Liver (tissue), 9 donors: ENCODE data around the gene RBM28. TPM values are rescaled to one million over a fixed set of nuclear protein-coding genes. Genes with fewer than 3 reads are reported as not detected.

Source experiments
- DNase-seq: peaks from one replicate; pipeline ENCODE4 v3.0.0-alpha.2; 2017; ENCODE audit warnings: low spot score
- H3K27ac ChIP-seq, 2 donors: one replicate each; pipeline ENCODE4 v1.7.0; 2013; ENCODE audit warnings: inconsistent platforms in 2 of 2, low read length in 2 of 2, control low read depth in 1 of 2, low read depth in 1 of 2, mild to moderate bottlenecking in 1 of 2
- H3K27me3 ChIP-seq, 4 donors: one replicate each; pipeline versions ENCODE4 v1.6.1 to v1.7.0; 2013; ENCODE audit warnings: low read length in 3 of 4, inconsistent platforms in 1 of 4, mild to moderate bottlenecking in 1 of 4, moderate library complexity in 1 of 4; ENCODE audit not compliant: control insufficient read depth in 4 of 4, insufficient read depth in 4 of 4
- H3K36me3 ChIP-seq, 4 donors: one replicate each; pipeline versions ENCODE4 v1.6.1 to v1.7.0; 2013; ENCODE audit warnings: low read length in 3 of 4, mild to moderate bottlenecking in 3 of 4, low read depth in 1 of 4, moderate library complexity in 1 of 4; ENCODE audit not compliant: control insufficient read depth in 4 of 4, insufficient read depth in 3 of 4
- H3K4me1 ChIP-seq, 4 donors: one replicate each; pipeline versions ENCODE4 v1.6.1 to v1.7.0; 2013; ENCODE audit warnings: low read length in 3 of 4, mild to moderate bottlenecking in 3 of 4, moderate library complexity in 1 of 4; ENCODE audit not compliant: control insufficient read depth in 4 of 4, insufficient read depth in 4 of 4
- H3K4me3 ChIP-seq, 3 donors: one replicate each; pipeline versions ENCODE4 v1.6.1 to v1.7.0; 2013; ENCODE audit warnings: low read length in 3 of 3, control low read depth in 1 of 3, low read depth in 1 of 3, mild to moderate bottlenecking in 1 of 3
- H3K9ac ChIP-seq, 2 donors: one replicate each; pipeline ENCODE4 v1.7.0; 2013; ENCODE audit warnings: low read length in 2 of 2, mild to moderate bottlenecking in 2 of 2, moderate library complexity in 2 of 2, control low read depth in 1 of 2, low read depth in 1 of 2
- H3K9me3 ChIP-seq, 4 donors: one replicate each; pipeline versions ENCODE4 v1.6.1 to v1.7.0; 2013; ENCODE audit warnings: low read length in 3 of 4; ENCODE audit not compliant: control insufficient read depth in 4 of 4
- ATF3 ChIP-seq: IDR thresholded peaks from 2 replicates; pipeline ENCODE4 v1.6.1; 2016; ENCODE audit warnings: antibody characterized with exemption
- CTCF ChIP-seq: fragments of 150-350 bp; IDR thresholded peaks from 2 replicates; pipeline ENCODE4 v1.5.1; 2017; ENCODE audit warnings: improper control_type of control experiment, low read depth, low read length; ENCODE audit not compliant: missing input control
- EGR1 ChIP-seq, 2 donors: IDR thresholded peaks; 2 replicates each; pipeline ENCODE4 v1.6.1; 2016 to 2018; ENCODE audit warnings: antibody characterized with exemption in 2 of 2, low read depth in 2 of 2
- FOXA1 ChIP-seq: IDR thresholded peaks from 2 replicates; pipeline ENCODE4 v1.6.1; 2016; ENCODE audit warnings: antibody characterized with exemption
- FOXA2 ChIP-seq: IDR thresholded peaks from 2 replicates; pipeline ENCODE4 v1.6.1; 2016; ENCODE audit warnings: antibody characterized with exemption
- GABPA ChIP-seq, 2 donors: IDR thresholded peaks in 1 of 2; conservative IDR thresholded peaks in 1 of 2; 2 replicates each; pipeline ENCODE4 v1.6.1; 2016; ENCODE audit warnings: antibody characterized with exemption in 2 of 2, mild to moderate bottlenecking in 1 of 2, moderate library complexity in 1 of 2
- HNF4A ChIP-seq, 2 donors: conservative IDR thresholded peaks; 2 replicates each; pipeline ENCODE4 v1.6.1; 2016; ENCODE audit warnings: antibody characterized with exemption in 2 of 2, mild to moderate bottlenecking in 2 of 2
- HNF4G ChIP-seq: IDR thresholded peaks from 2 replicates; pipeline ENCODE4 v1.6.1; 2016; ENCODE audit warnings: antibody characterized with exemption
- JUND ChIP-seq, 2 donors: IDR thresholded peaks; 2 replicates each; pipeline ENCODE4 v1.6.1; 2016; ENCODE audit warnings: antibody characterized with exemption in 2 of 2
- MAX ChIP-seq: IDR thresholded peaks from 2 replicates; pipeline ENCODE4 v1.6.1; 2016; ENCODE audit warnings: antibody characterized with exemption
- NR2F2 ChIP-seq: IDR thresholded peaks from 2 replicates; pipeline ENCODE4 v1.6.1; 2016; ENCODE audit warnings: antibody characterized with exemption
- RAD21 ChIP-seq, 2 donors: IDR thresholded peaks; 2 replicates each; pipeline ENCODE4 v1.6.1; 2016; ENCODE audit warnings: antibody characterized with exemption in 2 of 2, mild to moderate bottlenecking in 2 of 2
- REST ChIP-seq: IDR thresholded peaks from 2 replicates; pipeline ENCODE4 v1.6.1; 2016; ENCODE audit warnings: antibody characterized with exemption, mild to moderate bottlenecking
- RXRA ChIP-seq, 2 donors: IDR thresholded peaks; 2 replicates each; pipeline ENCODE4 v1.6.1; 2017 to 2018; ENCODE audit warnings: antibody characterized with exemption in 2 of 2, mild to moderate bottlenecking in 1 of 2
- SP1 ChIP-seq: IDR thresholded peaks from 2 replicates; pipeline ENCODE4 v1.6.1; 2018; ENCODE audit warnings: antibody characterized with exemption, mild to moderate bottlenecking
- TAF1 ChIP-seq: conservative IDR thresholded peaks from 2 replicates; pipeline ENCODE4 v1.6.1; 2016; ENCODE audit warnings: antibody characterized with exemption, mild to moderate bottlenecking
- YY1 ChIP-seq: IDR thresholded peaks from 2 replicates; pipeline ENCODE4 v1.6.1; 2016; ENCODE audit warnings: antibody characterized with exemption, mild to moderate bottlenecking
- ZBTB33 ChIP-seq: IDR thresholded peaks from 2 replicates; pipeline ENCODE4 v1.6.1; 2016; ENCODE audit warnings: antibody characterized with exemption
- WGBS: extraction: QIAGEN DNeasy Blood & Tissue Kit; methylation state at CpG from one replicate; pipeline ENCODE4 v1.1.7; 2013; 5-methylcytosine and 5-hydroxymethylcytosine counted together
- polyA plus RNA-seq, 2 donors: library from polyadenylated mRNA; stranded (reverse) in 1 of 2; unstranded in 1 of 2; fragments of 200-250 nt in 1 of 2; fragments of >200 nt in 1 of 2; fragmentation: Nextera tagmentation in 1 of 2; extraction: Ambion mirVana in 1 of 2; gene quantifications; one replicate each; pipeline versions ENCODE4 v1.2.1 to v1.2.3, GENCODE V29; 2013 to 2015
- total RNA-seq, 2 donors: library from RNA; depleted of rRNA; stranded (reverse); fragments of >200 nt; gene quantifications; one replicate each; pipeline ENCODE4 v1.2.3, GENCODE V29; 2014
- donor health status: healthy.
- donor health status: healthy.
- donor health status: healthy.
- donor health status: healthy.
- donor health status: healthy.

RBM28 gene
- total and polyA plus RNA-seq, 4 donors = 3.6 to 16.1 (median 11.7) TPM

GRCh38 chr7:128374041-128374440 is 30.3 kb upstream of the RBM28 start:
- H3K27me3 ChIP-seq = no peaks in the 10 kb centered on the region
- no peak for DNase-seq
- no peak overlapping the region for H3K9ac ChIP-seq
- H3K4me1 ChIP-seq = no peaks in the 10 kb centered on the region
- no peak overlapping the region for H3K27ac ChIP-seq
- 52% methylated on average over 1 of the region's 1 CpG for WGBS
- TF ChIP-seq FOXA2 (no peak), YY1 (no peak), ZBTB33 (no peak), JUND (IDR thresholded peaks at IDR 0.05) (no peak), MAX (no peak), SP1 (no peak), FOXA1 (no peak), HNF4A (conservative IDR thresholded peaks at IDR 0.05) (no peak), HNF4G (no peak), ATF3 (no peak), RAD21 (IDR thresholded peaks at IDR 0.05) (no peak), CTCF (no peak), TAF1 (no peak), RXRA (IDR thresholded peaks at IDR 0.05) (no peak), REST (no peak), EGR1 (IDR thresholded peaks at IDR 0.05; ENCODE audit: low read depth in 2 of 2) (no peak), NR2F2 (no peak), GABPA (IDR thresholded peaks at IDR 0.05 in 1 of 2, conservative IDR thresholded peaks at IDR 0.05 in 1 of 2) (no peak)
- H3K9me3 ChIP-seq = no peaks in the 10 kb centered on the region
- H3K36me3 ChIP-seq = no peaks in the 10 kb centered on the region
- H3K4me3 ChIP-seq = no peak overlapping the region
